ENCODE data around the gene ZNRF3.

Gene ZNRF3

GRCh38 chr22:29090039-29090438, 206.7 kb downstream of the ZNRF3 start:
- DNase-seq (ENCODE audit: low spot score), result no peak

GRCh38 chr22:29092243-29092642, 208.9 kb downstream of the ZNRF3 start:
- no peak for DNase-seq (ENCODE audit: low spot score)

- no peak for DNase-seq (ENCODE audit: low spot score)
Measured at GRCh38 chr22:29093030-29093429, 209.7 kb downstream of the ZNRF3 start.

- DNase-seq (ENCODE audit: low spot score), result peak; percentile 35
Measured at GRCh38 chr22:29093501-29094300, 210.3 kb downstream of the ZNRF3 start.

GRCh38 chr22:29095459-29095858, 212.1 kb downstream of the ZNRF3 start:
- no peak for DNase-seq (ENCODE audit: low spot score)

- no peak for DNase-seq (ENCODE audit: low spot score)
Measured at GRCh38 chr22:29096736-29097669, 213.6 kb downstream of the ZNRF3 start.

- no peak for DNase-seq (ENCODE audit: low spot score)
Measured at GRCh38 chr22:29098296-29098695, 214.9 kb downstream of the ZNRF3 start.

- DNase-seq (ENCODE audit: low spot score), result no peak
Measured at GRCh38 chr22:29102300-29102699, 218.9 kb downstream of the ZNRF3 start.

GRCh38 chr22:29103121-29103520, 219.7 kb downstream of the ZNRF3 start:
- DNase-seq (ENCODE audit: low spot score), result no peak

GRCh38 chr22:29105468-29105867, 222.1 kb downstream of the ZNRF3 start:
- peak; percentile 25 for DNase-seq (ENCODE audit: low spot score)

GRCh38 chr22:29106839-29107238, 223.5 kb downstream of the ZNRF3 start:
- no peak for DNase-seq (ENCODE audit: low spot score)

Measured in kidney tubule cell (primary cell).